AG04450 (cell line): Measurements from ENCODE around the gene KCNK10. TPM values are rescaled to one million over a fixed set of nuclear protein-coding genes. Genes with fewer than 3 reads are reported as not detected.

Experiments
- CTCF ChIA-PET: fragments of 300-600, 350-600 bp; formaldehyde crosslinking; extraction: SDS; loops from one replicate; lab custom pipeline; 2022; ENCODE audit warnings: antibody characterized with exemption, inconsistent platforms; lab: Charles Lee
- POLR2A ChIA-PET: fragments of 350-600 bp; formaldehyde crosslinking; extraction: SDS; loops from one replicate; lab custom pipeline; 2021; ENCODE audit warnings: antibody characterized with exemption, inconsistent platforms; lab: Yijun Ruan, JAX
- DNase-seq: peaks from one replicate; pipeline ENCODE4 v3.0.0-alpha.2; 2011; ENCODE audit warnings: low read depth, low spot score
- H3K27ac ChIP-seq: one replicate; pipeline ENCODE4 v1.5.1; 2012; ENCODE audit warnings: low read depth, low read length, control low read depth
- H3K27me3 ChIP-seq: one replicate; pipeline ENCODE4 v1.6.0; 2012; ENCODE audit warnings: low read length; ENCODE audit not compliant: control insufficient read depth, insufficient read depth
- H3K4me3 ChIP-seq: 2 replicates; pipeline ENCODE4 v1.5.1; 2011; ENCODE audit warnings: mild to moderate bottlenecking, low read depth, low read length, control low read depth
- H3K9me3 ChIP-seq: 2 replicates; pipeline ENCODE4 v1.5.1; 2012; ENCODE audit warnings: low read length; ENCODE audit not compliant: control insufficient read depth, insufficient read depth
- polyA plus RNA-seq: library from polyadenylated mRNA; depleted of rRNA; stranded (reverse); fragments of >200 nt; gene quantifications from 2 replicates; pipeline ENCODE4 v1.2.3, GENCODE V29; 2011; rRNA removed
- TF ChIP-seq, protein P1 (sequence below): IDR thresholded peaks from 2 replicates; pipeline ENCODE4 v1.5.1; 2011; ENCODE audit warnings: low read depth, low read length, control low read depth, inconsistent platforms

KCNK10 gene
- polyA plus RNA-seq, 1 experiment = not detected

DNA sequence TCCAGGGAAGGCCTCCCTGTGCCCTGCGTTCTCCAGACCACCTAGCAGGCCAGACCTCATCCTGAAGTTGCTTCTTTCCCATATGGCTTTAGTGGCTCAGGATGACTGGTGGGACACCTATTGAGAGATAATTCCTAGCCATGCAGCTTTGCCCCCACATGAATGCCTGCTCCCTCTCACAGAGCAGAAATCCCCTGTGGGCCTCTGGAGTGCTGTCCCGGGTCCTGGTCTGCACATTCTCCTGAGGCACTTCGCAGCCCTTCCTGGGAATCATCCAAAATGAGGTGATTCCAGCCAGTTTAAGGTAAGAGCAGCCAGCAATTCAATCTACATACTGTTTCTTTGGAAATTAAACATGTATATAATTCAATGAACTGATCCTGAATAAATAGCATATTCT, 182.2 kb downstream of the KCNK10 start:
- TF ChIP-seq, protein P1, sequence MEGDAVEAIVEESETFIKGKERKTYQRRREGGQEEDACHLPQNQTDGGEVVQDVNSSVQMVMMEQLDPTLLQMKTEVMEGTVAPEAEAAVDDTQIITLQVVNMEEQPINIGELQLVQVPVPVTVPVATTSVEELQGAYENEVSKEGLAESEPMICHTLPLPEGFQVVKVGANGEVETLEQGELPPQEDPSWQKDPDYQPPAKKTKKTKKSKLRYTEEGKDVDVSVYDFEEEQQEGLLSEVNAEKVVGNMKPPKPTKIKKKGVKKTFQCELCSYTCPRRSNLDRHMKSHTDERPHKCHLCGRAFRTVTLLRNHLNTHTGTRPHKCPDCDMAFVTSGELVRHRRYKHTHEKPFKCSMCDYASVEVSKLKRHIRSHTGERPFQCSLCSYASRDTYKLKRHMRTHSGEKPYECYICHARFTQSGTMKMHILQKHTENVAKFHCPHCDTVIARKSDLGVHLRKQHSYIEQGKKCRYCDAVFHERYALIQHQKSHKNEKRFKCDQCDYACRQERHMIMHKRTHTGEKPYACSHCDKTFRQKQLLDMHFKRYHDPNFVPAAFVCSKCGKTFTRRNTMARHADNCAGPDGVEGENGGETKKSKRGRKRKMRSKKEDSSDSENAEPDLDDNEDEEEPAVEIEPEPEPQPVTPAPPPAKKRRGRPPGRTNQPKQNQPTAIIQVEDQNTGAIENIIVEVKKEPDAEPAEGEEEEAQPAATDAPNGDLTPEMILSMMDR = no peak
- Histone ChIP-seq H3K27me3 (no peaks in the 10 kb centered on the region), H3K27ac (no peak overlapping the region), H3K9me3 (peaks cover 3% of the 10 kb centered on the region), H3K4me3 (no peak overlapping the region)
- no peak for DNase-seq
- ChIA-PET CTCF (no interaction called here), POLR2A (no interaction called here)

DNA sequence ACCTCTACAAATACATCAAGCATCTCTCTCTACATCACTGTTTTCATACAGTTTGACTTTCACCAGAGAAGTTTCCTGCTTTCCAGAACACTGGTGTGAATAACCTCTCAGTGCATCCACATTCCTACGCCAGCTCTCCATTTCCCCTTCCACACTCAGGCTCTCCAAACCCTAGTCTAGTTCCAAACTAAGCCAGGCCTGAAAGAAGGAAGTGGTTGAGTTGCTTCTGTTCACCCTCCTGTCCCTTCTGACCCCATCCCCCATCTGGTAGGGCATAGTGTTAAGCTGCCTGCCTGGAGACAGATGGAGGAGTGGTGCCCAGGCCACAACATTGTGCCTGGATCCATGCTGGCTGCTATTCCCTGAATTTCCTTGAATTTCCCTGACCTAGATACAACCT, 185.7 kb downstream of the KCNK10 start:
- H3K9me3 ChIP-seq = peaks cover 3% of the 10 kb centered on the region; the same call in 1 of the 2 replicates
- no peak for DNase-seq
- ChIA-PET CTCF (no interaction called here), POLR2A (no interaction called here)
- H3K27ac ChIP-seq = no peak overlapping the region
- H3K4me3 ChIP-seq = no peak overlapping the region
- no peaks in the 10 kb centered on the region for H3K27me3 ChIP-seq
- TF ChIP-seq, protein P1 = no peak

Other genes with a start within 250 kb of the KCNK10 start
- 15.9 and 22.7 TPM in 2 replicates for gene SPATA7, start 62.4 kb upstream of the KCNK10 start, polyA plus RNA-seq
- gene PTPN21, start 231.7 kb upstream of the KCNK10 start, polyA plus RNA-seq = 15.8 and 16.0 TPM in 2 replicates
- 99.8 and 102 TPM in 2 replicates for gene ZC3H14, start 239.8 kb upstream of the KCNK10 start, polyA plus RNA-seq